GM12873 (cell line): ENCODE measurements around the gene RNF44.

Experiments used
- TF ChIP-seq, protein P1 (sequence below): IDR thresholded peaks from 2 replicates; pipeline ENCODE4 v1.5.1; 2012; ENCODE audit warnings: low read depth, mild to moderate bottlenecking, moderate library complexity, low read length, control low read depth; ENCODE audit not compliant: insufficient read depth; ENCODE audit errors: missing control alignments

RNF44 gene

DNA sequence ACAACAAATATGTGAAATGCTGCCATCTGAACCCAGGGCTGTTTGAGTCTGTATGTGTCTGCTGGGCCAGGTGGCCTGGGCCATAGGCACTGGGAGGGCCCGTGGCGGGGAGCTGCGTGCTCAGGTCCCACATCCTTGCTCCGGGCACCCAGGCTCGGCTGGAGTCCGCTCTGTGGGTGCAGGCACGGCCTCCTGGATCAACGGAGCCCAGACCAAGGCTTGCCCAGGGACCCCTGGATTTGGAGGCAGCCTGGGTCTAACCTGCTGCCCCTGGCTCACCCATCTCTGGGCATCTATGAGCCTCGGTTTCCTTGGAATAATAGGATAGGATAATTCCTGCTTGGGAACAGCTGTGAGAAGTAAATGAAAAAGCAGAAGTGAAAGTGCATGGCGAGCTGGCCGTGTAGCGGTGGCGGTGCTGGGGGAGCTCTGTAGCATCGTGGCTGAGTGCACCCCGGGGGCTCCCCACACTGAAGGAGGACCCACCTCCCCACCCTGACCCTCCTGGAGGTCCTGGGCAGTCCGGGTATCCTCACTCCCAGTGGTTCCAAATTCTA lies 13.2 kb upstream of the RNF44 start:
- TF ChIP-seq, protein P1, sequence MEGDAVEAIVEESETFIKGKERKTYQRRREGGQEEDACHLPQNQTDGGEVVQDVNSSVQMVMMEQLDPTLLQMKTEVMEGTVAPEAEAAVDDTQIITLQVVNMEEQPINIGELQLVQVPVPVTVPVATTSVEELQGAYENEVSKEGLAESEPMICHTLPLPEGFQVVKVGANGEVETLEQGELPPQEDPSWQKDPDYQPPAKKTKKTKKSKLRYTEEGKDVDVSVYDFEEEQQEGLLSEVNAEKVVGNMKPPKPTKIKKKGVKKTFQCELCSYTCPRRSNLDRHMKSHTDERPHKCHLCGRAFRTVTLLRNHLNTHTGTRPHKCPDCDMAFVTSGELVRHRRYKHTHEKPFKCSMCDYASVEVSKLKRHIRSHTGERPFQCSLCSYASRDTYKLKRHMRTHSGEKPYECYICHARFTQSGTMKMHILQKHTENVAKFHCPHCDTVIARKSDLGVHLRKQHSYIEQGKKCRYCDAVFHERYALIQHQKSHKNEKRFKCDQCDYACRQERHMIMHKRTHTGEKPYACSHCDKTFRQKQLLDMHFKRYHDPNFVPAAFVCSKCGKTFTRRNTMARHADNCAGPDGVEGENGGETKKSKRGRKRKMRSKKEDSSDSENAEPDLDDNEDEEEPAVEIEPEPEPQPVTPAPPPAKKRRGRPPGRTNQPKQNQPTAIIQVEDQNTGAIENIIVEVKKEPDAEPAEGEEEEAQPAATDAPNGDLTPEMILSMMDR, result no peak

DNA sequence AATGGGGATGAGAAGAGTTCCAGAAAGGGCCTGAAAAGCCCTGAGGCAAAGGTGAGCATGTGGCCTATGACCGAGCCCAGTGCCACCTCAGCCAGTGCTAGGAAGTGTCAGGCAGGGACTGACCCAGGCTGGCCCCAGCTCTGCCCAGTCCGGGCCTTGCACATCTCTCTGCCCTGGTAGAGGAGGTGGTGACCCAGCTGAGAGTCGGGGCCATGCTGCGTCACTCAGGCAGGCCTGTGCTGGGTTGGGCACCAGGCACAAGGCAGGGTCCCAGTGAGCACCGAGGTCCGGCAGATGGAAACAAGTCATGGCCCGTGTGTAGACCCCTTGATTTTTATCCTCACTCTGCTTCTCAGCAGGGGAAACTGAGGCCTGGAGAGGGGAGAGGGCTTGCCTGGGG lies 12.7 kb upstream of the RNF44 start:
- TF ChIP-seq, protein P1, result no peak

DNA sequence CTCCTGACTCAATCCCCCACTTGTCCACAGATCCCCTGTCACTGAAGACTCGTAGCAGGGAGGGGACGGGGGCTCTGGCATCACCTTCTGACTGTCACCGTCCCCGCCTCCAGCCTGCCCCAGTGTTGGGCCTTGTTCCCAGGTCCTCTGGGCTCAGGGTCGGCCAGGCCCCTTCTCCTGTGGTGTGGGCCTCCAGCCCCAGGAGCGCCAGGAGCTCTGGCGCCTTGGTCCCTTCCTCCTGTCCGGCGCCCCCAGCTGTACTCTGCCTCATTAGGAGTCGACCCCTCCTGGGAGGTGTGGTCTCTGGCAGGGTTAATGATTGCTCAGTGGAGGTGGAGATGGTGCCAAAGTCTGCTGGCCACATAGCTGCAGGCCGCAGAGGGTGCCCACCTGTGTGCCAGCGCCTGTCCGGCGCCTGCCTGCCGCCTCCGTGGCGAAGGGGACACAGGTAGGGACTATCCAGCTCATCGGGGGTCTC lies 11.8 kb upstream of the RNF44 start, which contains the start of gene CDHR2:
Gene CDHR2, plus strand, starts transcription at position 376 of the 478 bp plus-strand sequence. CDS start 16,011 bp downstream, outside the sequence.
- TF ChIP-seq, protein P1, result no peak

DNA sequence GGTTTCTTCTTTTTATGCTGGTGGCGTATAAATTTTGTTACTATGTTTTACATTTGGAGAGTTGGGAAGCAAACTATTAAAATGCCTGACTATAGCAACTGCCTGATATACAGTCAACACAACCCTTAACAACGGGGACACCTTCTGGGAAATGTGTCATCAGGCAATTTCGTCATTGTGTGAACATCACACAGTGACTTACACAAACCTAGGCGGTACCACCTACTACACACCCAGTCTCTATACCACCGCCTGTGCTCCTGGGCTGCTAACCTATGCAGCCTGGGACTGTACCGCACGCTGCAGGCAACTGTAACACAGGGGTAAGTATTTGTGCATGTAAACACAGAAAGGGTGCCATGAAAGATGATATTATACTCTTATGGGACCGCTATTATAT lies 10.6 kb upstream of the RNF44 start:
- TF ChIP-seq, protein P1, result no peak

DNA sequence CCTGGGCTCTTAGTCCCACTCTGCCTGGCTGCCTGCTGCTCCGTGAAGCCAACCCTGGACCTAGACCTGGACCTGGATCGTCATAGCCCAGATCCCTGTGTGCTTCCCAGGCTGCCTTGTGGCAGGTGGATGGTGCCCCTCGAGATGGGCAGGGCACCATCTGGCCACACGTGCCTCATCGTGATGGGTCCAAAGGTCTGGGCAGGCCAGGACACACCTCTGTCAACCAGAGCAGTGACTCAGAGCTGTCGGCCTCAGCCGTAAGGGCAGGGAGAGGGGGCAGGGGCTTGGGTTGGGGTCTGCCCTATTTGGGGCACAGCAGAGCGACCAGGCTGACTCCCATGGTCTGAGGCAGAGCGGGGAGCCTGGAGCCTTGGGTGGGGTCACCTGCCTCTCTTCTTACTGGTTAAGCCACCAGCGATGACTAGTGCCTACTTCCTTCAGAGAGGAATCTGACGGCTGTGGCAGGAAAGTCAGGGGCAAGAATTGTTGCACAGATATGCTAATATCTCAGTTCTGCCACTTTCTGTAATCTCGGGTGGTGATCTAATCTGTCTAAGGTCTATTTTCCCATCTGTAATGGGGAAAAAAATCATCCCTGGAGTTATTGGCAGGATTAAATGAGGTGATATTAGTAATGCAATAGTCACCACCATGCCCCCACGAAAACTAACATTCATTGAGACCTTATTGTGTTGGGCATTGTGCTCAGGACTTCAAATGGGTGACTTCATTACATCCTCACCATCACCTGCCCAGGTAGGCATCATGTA lies 8.7 kb upstream of the RNF44 start:
- TF ChIP-seq, protein P1, result no peak

DNA sequence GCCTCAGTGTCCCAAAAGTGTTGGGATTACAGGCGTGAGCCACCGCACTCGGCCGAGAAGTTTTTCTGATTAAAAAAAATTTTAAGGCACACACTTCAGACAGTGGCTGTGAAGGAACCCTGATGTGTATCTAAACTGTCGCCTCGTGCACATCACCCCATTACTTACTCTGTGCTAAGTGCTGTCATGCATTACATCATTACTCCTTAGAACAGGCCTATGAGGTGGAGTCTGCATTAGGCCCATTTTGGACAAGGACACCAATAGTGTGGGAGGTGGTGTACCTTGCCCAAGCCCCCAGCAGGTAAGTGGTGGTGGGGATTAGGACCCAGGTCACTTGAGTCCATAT lies 8.2 kb upstream of the RNF44 start:
- TF ChIP-seq, protein P1, result no peak

DNA sequence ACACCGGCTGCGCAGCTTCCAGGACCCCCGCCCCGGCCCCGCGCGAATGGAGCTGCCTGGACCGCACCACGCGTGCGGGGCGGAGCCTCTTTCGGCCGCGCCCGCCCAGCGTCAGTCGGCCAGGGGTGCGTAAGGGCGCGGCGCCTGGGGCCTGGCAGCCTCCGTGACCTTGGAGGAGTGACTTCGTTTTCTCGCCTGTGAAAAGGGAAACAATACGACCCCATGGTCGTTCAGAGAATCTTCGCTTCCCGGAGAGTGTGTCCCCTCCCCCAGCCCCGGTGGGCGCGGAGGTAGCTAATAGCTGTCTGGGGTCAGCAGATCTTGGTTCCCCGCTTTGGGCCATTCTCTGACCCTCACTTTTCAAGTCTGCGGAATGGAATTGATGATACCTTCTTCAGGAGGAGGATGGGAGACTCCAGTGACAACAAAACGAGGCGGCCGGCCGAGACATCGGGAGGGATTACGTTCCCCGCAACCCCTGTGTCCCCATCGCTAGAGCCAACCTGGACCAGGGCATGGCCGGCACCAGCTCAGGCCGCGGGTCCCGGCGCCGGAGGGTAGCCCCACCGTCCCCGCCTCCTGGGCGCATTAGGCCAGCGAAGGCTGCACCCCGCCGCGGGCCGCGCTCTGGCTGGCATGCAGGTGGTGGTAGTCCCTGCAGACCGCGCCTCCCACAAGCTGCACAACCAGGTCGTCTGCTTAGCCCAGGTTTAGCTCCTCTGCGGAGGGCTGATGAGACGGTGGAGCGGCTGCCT lies 6.4 kb upstream of the RNF44 start:
- TF ChIP-seq, protein P1, result no peak
